ENCODE results near the gene CCDC172.

GRCh38 chr10:116356833-116357232, 32.6 kb downstream of the CCDC172 start:
- TF ChIP-seq CTCF (IDR thresholded peaks at IDR 0.05), result no peak
- no peak for TF ChIP-seq EP300 (IDR thresholded peaks at IDR 0.05)
- no peak for TF ChIP-seq POLR2A (IDR thresholded peaks at IDR 0.05)

Measured in tibial nerve (tissue), 4 donors.